GM21515 (cell line): ENCODE results near the gene LTA.
"Not testable (repeated sequence)": the region's sequence is repeated elsewhere in the genome, so short reads cannot be mapped to it uniquely, and the experiment has no call there.

ENCODE experiments used
- ATAC-seq: cut with Tn5 transposase; IDR thresholded peaks from one replicate; pipeline ENCODE4 v1.9.1; 2021; ENCODE audit not compliant: unreplicated experiment

LTA gene

GRCh38 chr6:31586599-31587281 lies 14.7 kb downstream of the LTA start:
- ATAC-seq, result no peak

GRCh38 chr6:31587791-31588777 lies 16.0 kb downstream of the LTA start:
- ATAC-seq, result no peak

- no peak for ATAC-seq
Measured at GRCh38 chr6:31588871-31589650, 17.0 kb downstream of the LTA start.

- ATAC-seq, result not testable (repeated sequence)
Measured at GRCh38 chr6:31590691-31591090, 18.6 kb downstream of the LTA start.

GRCh38 chr6:31592396-31592771 lies 20.3 kb downstream of the LTA start:
- ATAC-seq, result no peak

- ATAC-seq, result no peak
Measured at GRCh38 chr6:31597006-31597405, 24.9 kb downstream of the LTA start.

- ATAC-seq, result no peak
Measured at GRCh38 chr6:31607317-31607716, 35.2 kb downstream of the LTA start.

- ATAC-seq, result no peak
Measured at GRCh38 chr6:31609519-31610406, 37.7 kb downstream of the LTA start.

GRCh38 chr6:31610968-31611367 lies 38.9 kb downstream of the LTA start:
- ATAC-seq, result no peak

- ATAC-seq, result no peak
Measured at GRCh38 chr6:31614075-31614619, 42.1 kb downstream of the LTA start.

GRCh38 chr6:31614684-31615578 lies 42.8 kb downstream of the LTA start, which contains the start of gene AIF1:
TSS of gene AIF1 (plus strand) at chr6:31615234. CDS start at chr6:31615330, 96 bp downstream.
- ATAC-seq, result no peak

- no peak for ATAC-seq
Measured at GRCh38 chr6:31615748-31616147, 43.7 kb downstream of the LTA start.

GRCh38 chr6:31617010-31617409 lies 44.9 kb downstream of the LTA start:
- ATAC-seq, result no peak

- peak; percentile 79 for ATAC-seq
Measured at GRCh38 chr6:31619805-31620585, 47.9 kb downstream of the LTA start.

- peak; percentile 59 for ATAC-seq
Measured at GRCh38 chr6:31620586-31621319, 48.7 kb downstream of the LTA start, which contains the start of gene PRRC2A. TSS of gene PRRC2A (plus strand) at chr6:31620715. CDS start at chr6:31622790, 2,075 bp downstream.

GRCh38 chr6:31621320-31621939 lies 49.3 kb downstream of the LTA start:
- ATAC-seq, result no peak

GRCh38 chr6:31621991-31622390 lies 49.9 kb downstream of the LTA start:
- no peak for ATAC-seq
